Tibial artery (tissue), 4 donors: ENCODE results near the gene CEP131.

Experiments used
- DNase-seq, 2 donors: peaks; one replicate each; pipeline ENCODE4 v3.0.0-alpha.2; 2019
- H3K27ac ChIP-seq, 2 donors: fragments of 200-600 bp; sonication (generic) in 1 of 2; 1 replicate in 1 of 2; 2 replicates in 1 of 2; pipeline ENCODE4 v1.5.1; 2018 to 2019; ENCODE audit warnings: mild to moderate bottlenecking in 1 of 2
- H3K27me3 ChIP-seq, 2 donors: fragments of 200-600 bp; sonication (generic) in 1 of 2; one replicate each; pipeline versions ENCODE4 v1.5.1 to v1.6.0; 2016 to 2019
- H3K36me3 ChIP-seq, 3 donors: fragments of 200-600 bp; sonication (generic) in 2 of 3; one replicate each; pipeline ENCODE4 v1.5.1; 2016 to 2019; ENCODE audit warnings: mild to moderate bottlenecking in 2 of 3
- H3K4me1 ChIP-seq, 4 donors: fragments of 200-600 bp; sonication (generic) in 2 of 4; 1 replicate in 3 of 4; 2 replicates in 1 of 4; pipeline ENCODE4 v1.5.1; 2016 to 2019
- H3K4me3 ChIP-seq, 2 donors: fragments of 200-600 bp; sonication (generic) in 1 of 2; 1 replicate in 1 of 2; 2 replicates in 1 of 2; pipeline ENCODE4 v1.5.1; 2018 to 2019; ENCODE audit warnings: mild to moderate bottlenecking in 2 of 2
- H3K9me3 ChIP-seq, 3 donors: fragments of 200-600 bp; sonication (generic) in 1 of 3; one replicate each; pipeline ENCODE4 v1.5.1; 2016 to 2019
- intact Hi-C: fragments of 100-400 bp; cut with DNase I; formaldehyde crosslinking; loops from one replicate; pipeline ENCODE4 v1.15.0; 2023; ENCODE audit warnings: low total_unique reads
- TF ChIP-seq, protein P1 (sequence below), 2 experiments: fragments of 200-600 bp in 1 of 2; fragments of 450-650 bp in 1 of 2; IDR thresholded peaks; one replicate each; pipeline ENCODE4 v1.5.1; 2017 to 2019; ENCODE audit warnings: antibody characterized with exemption in 2 of 2, mild to moderate bottlenecking in 1 of 2, moderate library complexity in 1 of 2

CEP131 gene

GRCh38 chr17:81251094-81251708, 28.4 kb upstream of the CEP131 start:
- no peaks in the 10 kb centered on the region for H3K9me3 ChIP-seq
- H3K36me3 ChIP-seq: peaks cover 21 to 52% (median 43%) of the 10 kb centered on the region in 3 donors
- peaks cover 0 to 16% (median 13%) of the 10 kb centered on the region in 4 donors for H3K4me1 ChIP-seq
- no peak overlapping the region for H3K27ac ChIP-seq
- TF ChIP-seq, protein P1, sequence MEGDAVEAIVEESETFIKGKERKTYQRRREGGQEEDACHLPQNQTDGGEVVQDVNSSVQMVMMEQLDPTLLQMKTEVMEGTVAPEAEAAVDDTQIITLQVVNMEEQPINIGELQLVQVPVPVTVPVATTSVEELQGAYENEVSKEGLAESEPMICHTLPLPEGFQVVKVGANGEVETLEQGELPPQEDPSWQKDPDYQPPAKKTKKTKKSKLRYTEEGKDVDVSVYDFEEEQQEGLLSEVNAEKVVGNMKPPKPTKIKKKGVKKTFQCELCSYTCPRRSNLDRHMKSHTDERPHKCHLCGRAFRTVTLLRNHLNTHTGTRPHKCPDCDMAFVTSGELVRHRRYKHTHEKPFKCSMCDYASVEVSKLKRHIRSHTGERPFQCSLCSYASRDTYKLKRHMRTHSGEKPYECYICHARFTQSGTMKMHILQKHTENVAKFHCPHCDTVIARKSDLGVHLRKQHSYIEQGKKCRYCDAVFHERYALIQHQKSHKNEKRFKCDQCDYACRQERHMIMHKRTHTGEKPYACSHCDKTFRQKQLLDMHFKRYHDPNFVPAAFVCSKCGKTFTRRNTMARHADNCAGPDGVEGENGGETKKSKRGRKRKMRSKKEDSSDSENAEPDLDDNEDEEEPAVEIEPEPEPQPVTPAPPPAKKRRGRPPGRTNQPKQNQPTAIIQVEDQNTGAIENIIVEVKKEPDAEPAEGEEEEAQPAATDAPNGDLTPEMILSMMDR (IDR thresholded peaks at IDR 0.05): no peak
- intact Hi-C loops: loop anchor here (5.0 kb wide), 2 partner anchors 231 to 351 kb away; no protein-coding TSS in a partner anchor
- no peaks in the 10 kb centered on the region for H3K27me3 ChIP-seq
- no peak overlapping the region for H3K4me3 ChIP-seq
- no peak for DNase-seq

GRCh38 chr17:81250286-81251093, 27.7 kb upstream of the CEP131 start:
- intact Hi-C loops: loop anchor here (5.0 kb wide), 2 partner anchors 232 to 352 kb away; no protein-coding TSS in a partner anchor
- peaks cover 21 to 55% (median 43%) of the 10 kb centered on the region in 3 donors for H3K36me3 ChIP-seq
- no peak overlapping the region for H3K4me3 ChIP-seq
- TF ChIP-seq, protein P1 (IDR thresholded peaks at IDR 0.05): no peak
- H3K4me1 ChIP-seq: peaks cover 0 to 13% (median 10%) of the 10 kb centered on the region in 4 donors
- no peak for DNase-seq
- no peaks in the 10 kb centered on the region for H3K27me3 ChIP-seq
- H3K9me3 ChIP-seq: no peaks in the 10 kb centered on the region
- H3K27ac ChIP-seq: no peak overlapping the region

DNA sequence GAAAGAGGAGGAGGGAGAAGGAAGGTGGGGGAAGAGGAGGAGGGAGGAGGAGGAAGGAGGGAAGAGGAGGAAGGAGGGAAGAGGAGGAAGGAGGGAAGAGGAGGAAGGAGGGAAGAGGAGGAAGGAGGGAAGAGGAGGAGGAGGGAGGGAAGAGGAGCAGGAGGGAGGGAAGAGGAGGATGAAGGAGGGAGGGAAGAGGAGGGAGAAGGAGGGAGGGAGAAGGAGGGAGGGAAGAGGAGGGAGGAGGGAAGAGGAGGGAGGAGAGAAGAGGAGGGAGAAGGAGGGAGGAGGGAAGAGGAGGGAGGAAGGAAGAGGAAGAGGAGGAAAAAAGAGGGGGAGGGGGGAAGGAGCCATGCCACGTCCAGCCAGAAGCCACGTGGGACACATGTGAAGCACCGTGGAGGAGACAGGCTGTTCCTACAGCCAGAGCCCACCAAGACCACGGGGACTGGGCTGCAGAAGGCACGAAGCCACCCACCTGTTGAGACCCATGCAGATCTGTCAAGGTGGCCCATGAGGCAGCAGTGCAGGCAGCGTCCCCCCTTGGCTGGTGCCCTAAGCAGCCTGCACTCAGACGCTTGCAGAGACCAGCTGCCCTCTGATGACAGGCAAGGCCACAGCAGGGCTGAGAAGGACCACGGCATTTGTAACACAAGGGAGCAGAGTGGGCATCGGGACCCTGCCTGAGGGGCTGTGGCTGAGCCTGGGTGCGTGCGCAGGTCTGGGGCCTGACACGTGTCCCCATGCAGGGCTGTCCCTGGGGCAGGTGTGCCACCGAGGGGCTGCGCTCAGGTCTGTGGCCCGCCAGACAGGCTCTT, 26.7 kb upstream of the CEP131 start:
- intact Hi-C loops: loop anchor here (5.0 kb wide), 2 partner anchors 233 to 353 kb away; no protein-coding TSS in a partner anchor

GRCh38 chr17:81248649-81249048, 25.9 kb upstream of the CEP131 start:
- H3K27me3 ChIP-seq: no peaks in the 10 kb centered on the region
- no peaks in the 10 kb centered on the region for H3K9me3 ChIP-seq
- no peaks in the 10 kb centered on the region for H3K4me1 ChIP-seq
- TF ChIP-seq, protein P1 (IDR thresholded peaks at IDR 0.05): no peak
- H3K27ac ChIP-seq: no peak overlapping the region
- H3K4me3 ChIP-seq: no peak overlapping the region
- no peak for DNase-seq
- peaks cover 21 to 61% (median 43%) of the 10 kb centered on the region in 3 donors for H3K36me3 ChIP-seq
- intact Hi-C loops: no loop called here

More for the DNA sequence above, 26.7 kb upstream of the CEP131 start:
- Histone ChIP-seq H3K27ac (no peak overlapping the region), H3K4me1 (peaks cover 0 to 2% (median 0%) of the 10 kb centered on the region in 4 donors), H3K36me3 (peaks cover 21 to 61% (median 43%) of the 10 kb centered on the region in 3 donors), H3K9me3 (no peaks in the 10 kb centered on the region), H3K27me3 (no peaks in the 10 kb centered on the region), H3K4me3 (no peak overlapping the region)
- DNase-seq: no peak
- TF ChIP-seq, protein P1 (IDR thresholded peaks at IDR 0.05): no peak

GRCh38 chr17:81247339-81247990, 24.7 kb upstream of the CEP131 start:
- DNase-seq: no peak
- H3K4me3 ChIP-seq: no peak overlapping the region
- H3K9me3 ChIP-seq: no peaks in the 10 kb centered on the region
- H3K4me1 ChIP-seq: no peaks in the 10 kb centered on the region
- peaks cover 21 to 56% (median 38%) of the 10 kb centered on the region in 3 donors for H3K36me3 ChIP-seq
- intact Hi-C loops: no loop called here
- no peaks in the 10 kb centered on the region for H3K27me3 ChIP-seq
- no peak overlapping the region for H3K27ac ChIP-seq
- TF ChIP-seq, protein P1 (IDR thresholded peaks at IDR 0.05): no peak
